ENCODE data around the gene RBM23. TPM values are rescaled to one million over a fixed set of nuclear protein-coding genes. Genes with fewer than 3 reads are reported as not detected.
"Not testable (repeated sequence)": the region's sequence is repeated elsewhere in the genome, so short reads cannot be mapped to it uniquely, and the experiment has no call there.

The RBM23 gene
- polyA plus RNA-seq, 1 of the 3 experiments (the other 2 are of a cell fraction) = 65.5 TPM

DNA sequence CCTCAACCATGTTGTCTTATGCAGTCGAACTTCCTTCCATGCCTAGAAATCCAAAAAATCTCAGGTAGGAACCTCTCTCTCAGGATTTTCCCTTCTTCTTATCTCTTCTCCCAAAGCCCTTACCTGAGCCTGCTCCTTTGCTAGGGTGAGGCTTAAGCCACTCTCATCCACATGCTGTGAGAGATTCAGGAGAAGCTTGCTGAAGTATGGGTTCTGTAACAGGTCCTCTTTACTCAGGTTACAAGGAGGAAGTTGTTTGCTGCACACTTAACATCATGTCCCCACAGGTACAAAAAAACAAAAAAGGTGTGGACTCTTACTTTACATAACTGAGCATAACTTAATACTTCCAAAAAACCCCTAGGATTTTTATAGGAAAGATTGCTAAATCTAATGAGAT, 33.5 kb upstream of the RBM23 start:
- Histone ChIP-seq H2AFZ (ENCODE audit: low read depth) (no peak overlapping the region), H3K4me3 (ENCODE audit: low read depth in 2 of 2, low read length in 1 of 2) (no peak overlapping the region), H3K36me3 (replicated peaks in 1 of 2; ENCODE audit: control insufficient read depth in 1 of 2, insufficient read depth in 2 of 2, low read length in 1 of 2) (peaks cover 10 to 22% of the 10 kb centered on the region in 2 experiments), H3K9me3 (no peaks in the 10 kb centered on the region), H3K79me2 (ENCODE audit: insufficient read depth) (no peaks in the 10 kb centered on the region; the same call in 1 of the 2 replicates), H4K20me1 (ENCODE audit: insufficient read depth) (no peaks in the 10 kb centered on the region), H3K9me2 (no peaks in the 10 kb centered on the region), H3K27me3 (ENCODE audit: insufficient read depth) (no peaks in the 10 kb centered on the region), H3K27ac (ENCODE audit: low read depth in 2 of 2, low read length in 1 of 2) (no peak overlapping the region), H3F3A (replicated peaks; ENCODE audit: insufficient read depth) (peaks cover 15% of the 10 kb centered on the region), H3K4me1 (ENCODE audit: control insufficient read depth in 1 of 2, insufficient read depth in 2 of 2, low read depth in 1 of 2, low read length in 1 of 2) (peaks cover 4 to 6% of the 10 kb centered on the region in 2 experiments; a peak in 2 of 4 replicates), H3K4me2 (no peak overlapping the region), H3K9ac (no peak overlapping the region)
- 100% methylated on average over 1 of the region's 1 CpG for WGBS (ENCODE audit: low lambda C conversion rate)
- ChIA-PET CTCF (interaction anchor here (1.4 to 1.8 kb wide), 4 partner anchors 19 to 116 kb away, joined by 3 to 6 read pairs (median 4); no protein-coding TSS in a partner anchor), POLR2A (no interaction called here)
- TF ChIP-seq, protein P1, sequence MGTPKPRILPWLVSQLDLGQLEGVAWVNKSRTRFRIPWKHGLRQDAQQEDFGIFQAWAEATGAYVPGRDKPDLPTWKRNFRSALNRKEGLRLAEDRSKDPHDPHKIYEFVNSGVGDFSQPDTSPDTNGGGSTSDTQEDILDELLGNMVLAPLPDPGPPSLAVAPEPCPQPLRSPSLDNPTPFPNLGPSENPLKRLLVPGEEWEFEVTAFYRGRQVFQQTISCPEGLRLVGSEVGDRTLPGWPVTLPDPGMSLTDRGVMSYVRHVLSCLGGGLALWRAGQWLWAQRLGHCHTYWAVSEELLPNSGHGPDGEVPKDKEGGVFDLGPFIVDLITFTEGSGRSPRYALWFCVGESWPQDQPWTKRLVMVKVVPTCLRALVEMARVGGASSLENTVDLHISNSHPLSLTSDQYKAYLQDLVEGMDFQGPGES (IDR thresholded peaks at IDR 0.05; ENCODE audit: low read depth, low read length) = no peak
- DNase-seq = no peak

GRCh38 chr14:22951795-22952194, 32.8 kb upstream of the RBM23 start:
- H2AFZ ChIP-seq (ENCODE audit: low read depth); DNase-seq; H3K4me2 ChIP-seq; H3K9me3 ChIP-seq; H3K9me2 ChIP-seq; H3K27ac ChIP-seq (ENCODE audit: low read depth in 2 of 2, low read length in 1 of 2); H3K27me3 ChIP-seq (ENCODE audit: insufficient read depth); H3K9ac ChIP-seq; H3K4me1 ChIP-seq (ENCODE audit: control insufficient read depth in 1 of 2, insufficient read depth in 2 of 2, low read depth in 1 of 2, low read length in 1 of 2); H3K4me3 ChIP-seq (ENCODE audit: low read depth in 2 of 2, low read length in 1 of 2); POLR2A ChIA-PET; H3K79me2 ChIP-seq (ENCODE audit: insufficient read depth); H4K20me1 ChIP-seq (ENCODE audit: insufficient read depth): not testable (repeated sequence)
- Histone ChIP-seq H3K36me3 (replicated peaks in 1 of 2; ENCODE audit: control insufficient read depth in 1 of 2, insufficient read depth in 2 of 2, low read length in 1 of 2) (peaks cover 15 to 22% of the 10 kb centered on the region in 2 experiments), H3F3A (replicated peaks; ENCODE audit: insufficient read depth) (peaks cover 15% of the 10 kb centered on the region)
- 93% methylated on average over 8 of the region's 8 CpGs for WGBS (ENCODE audit: low lambda C conversion rate)
- CTCF ChIA-PET = interaction anchor here (1.4 to 1.8 kb wide), 5 partner anchors 11 to 117 kb away, joined by 3 to 6 read pairs (median 4); partner anchors contain the start of gene CDH24

GRCh38 chr14:22945642-22946041, 26.7 kb upstream of the RBM23 start:
- Histone ChIP-seq H3K9me3 (no peaks in the 10 kb centered on the region), H3K4me2 (no peak overlapping the region), H3K27ac (ENCODE audit: low read depth in 2 of 2, low read length in 1 of 2) (no peak overlapping the region), H3K4me3 (ENCODE audit: low read depth in 2 of 2, low read length in 1 of 2) (no peak overlapping the region), H3K4me1 (ENCODE audit: control insufficient read depth in 1 of 2, insufficient read depth in 2 of 2, low read depth in 1 of 2, low read length in 1 of 2) (no peaks in the 10 kb centered on the region), H3F3A (replicated peaks; ENCODE audit: insufficient read depth) (no peaks in the 10 kb centered on the region), H3K36me3 (replicated peaks in 1 of 2; ENCODE audit: control insufficient read depth in 1 of 2, insufficient read depth in 2 of 2, low read length in 1 of 2) (peaks cover 12 to 14% of the 10 kb centered on the region in 2 experiments), H4K20me1 (ENCODE audit: insufficient read depth) (no peaks in the 10 kb centered on the region), H3K79me2 (ENCODE audit: insufficient read depth) (no peaks in the 10 kb centered on the region), H3K27me3 (ENCODE audit: insufficient read depth) (no peaks in the 10 kb centered on the region), H3K9me2 (no peaks in the 10 kb centered on the region), H2AFZ (ENCODE audit: low read depth) (no peak overlapping the region), H3K9ac (no peak overlapping the region)
- CTCF ChIA-PET = interaction anchor here (1.1 to 2.4 kb wide), 5 partner anchors 11 to 149 kb away, joined by 3 to 11 read pairs (median 5); partner anchors contain the start of genes ACIN1, C14orf119 and HAUS4
- POLR2A ChIA-PET = interaction anchor here (2.7 kb wide), 1 partner anchor 11 kb away, joined by 8 read pairs; the partner anchor contains the start of gene HAUS4
- no peak for DNase-seq
- 82% methylated on average over 2 of the region's 3 CpGs for WGBS (ENCODE audit: low lambda C conversion rate)
- TF ChIP-seq RXRA (IDR thresholded peaks at IDR 0.05; ENCODE audit: borderline replicate concordance, low read depth) = no peak
- no peak for TF ChIP-seq SIN3A (IDR thresholded peaks at IDR 0.05; ENCODE audit: borderline replicate concordance, low read depth, low read length)
- TF ChIP-seq, protein P2, sequence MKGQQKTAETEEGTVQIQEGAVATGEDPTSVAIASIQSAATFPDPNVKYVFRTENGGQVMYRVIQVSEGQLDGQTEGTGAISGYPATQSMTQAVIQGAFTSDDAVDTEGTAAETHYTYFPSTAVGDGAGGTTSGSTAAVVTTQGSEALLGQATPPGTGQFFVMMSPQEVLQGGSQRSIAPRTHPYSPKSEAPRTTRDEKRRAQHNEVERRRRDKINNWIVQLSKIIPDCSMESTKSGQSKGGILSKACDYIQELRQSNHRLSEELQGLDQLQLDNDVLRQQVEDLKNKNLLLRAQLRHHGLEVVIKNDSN (IDR thresholded peaks at IDR 0.05; ENCODE audit: borderline replicate concordance, low read depth) = no peak
- TF ChIP-seq EP300 (IDR thresholded peaks at IDR 0.05; ENCODE audit: borderline replicate concordance in 1 of 2, low read depth in 1 of 2, low read length in 1 of 2) = no peak
- TF ChIP-seq CTCF (IDR thresholded peaks at IDR 0.05) = no peak
- no peak for TF ChIP-seq FOXJ3 (CRISPR knock-in tag; IDR thresholded peaks at IDR 0.05)
- TF ChIP-seq ELF1 (IDR thresholded peaks at IDR 0.05) = no peak
- no peak for TF ChIP-seq TAF1 (IDR thresholded peaks at IDR 0.05; ENCODE audit: borderline replicate concordance, low read depth, low read length)
- no peak for TF ChIP-seq TEAD4 (IDR thresholded peaks at IDR 0.05; ENCODE audit: borderline replicate concordance, insufficient read depth)
- TF ChIP-seq, protein P3, sequence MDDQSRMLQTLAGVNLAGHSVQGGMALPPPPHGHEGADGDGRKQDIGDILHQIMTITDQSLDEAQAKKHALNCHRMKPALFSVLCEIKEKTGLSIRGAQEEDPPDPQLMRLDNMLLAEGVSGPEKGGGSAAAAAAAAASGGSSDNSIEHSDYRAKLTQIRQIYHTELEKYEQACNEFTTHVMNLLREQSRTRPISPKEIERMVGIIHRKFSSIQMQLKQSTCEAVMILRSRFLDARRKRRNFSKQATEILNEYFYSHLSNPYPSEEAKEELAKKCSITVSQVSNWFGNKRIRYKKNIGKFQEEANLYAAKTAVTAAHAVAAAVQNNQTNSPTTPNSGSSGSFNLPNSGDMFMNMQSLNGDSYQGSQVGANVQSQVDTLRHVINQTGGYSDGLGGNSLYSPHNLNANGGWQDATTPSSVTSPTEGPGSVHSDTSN (IDR thresholded peaks at IDR 0.05) = no peak
- no peak for TF ChIP-seq RAD21 (IDR thresholded peaks at IDR 0.05; ENCODE audit: low read length)
- no peak for TF ChIP-seq RFX5 (IDR thresholded peaks at IDR 0.05; ENCODE audit: low read length)
